Thyroid gland (tissue), 4 donors: ENCODE measurements around the gene CACNA2D3.

ENCODE experiments used
- POLR2A ChIP-seq, 2 donors: fragments of 450-650 bp; IDR thresholded peaks; one replicate each; pipeline ENCODE4 v1.6.1; 2017; ENCODE audit warnings: antibody characterized with exemption in 2 of 2, mild to moderate bottlenecking in 2 of 2, moderate library complexity in 1 of 2
- TF ChIP-seq, protein P1 (sequence below), 6 experiments: fragments of 200-600 bp in 3 of 6; fragments of 450-650 bp in 3 of 6; sonication (generic) in 3 of 6; IDR thresholded peaks; one replicate each; pipeline ENCODE4 v1.5.1; 2016 to 2019; ENCODE audit warnings: antibody characterized with exemption in 6 of 6, mild to moderate bottlenecking in 2 of 6, inconsistent platforms in 1 of 6, moderate library complexity in 1 of 6

DNA sequence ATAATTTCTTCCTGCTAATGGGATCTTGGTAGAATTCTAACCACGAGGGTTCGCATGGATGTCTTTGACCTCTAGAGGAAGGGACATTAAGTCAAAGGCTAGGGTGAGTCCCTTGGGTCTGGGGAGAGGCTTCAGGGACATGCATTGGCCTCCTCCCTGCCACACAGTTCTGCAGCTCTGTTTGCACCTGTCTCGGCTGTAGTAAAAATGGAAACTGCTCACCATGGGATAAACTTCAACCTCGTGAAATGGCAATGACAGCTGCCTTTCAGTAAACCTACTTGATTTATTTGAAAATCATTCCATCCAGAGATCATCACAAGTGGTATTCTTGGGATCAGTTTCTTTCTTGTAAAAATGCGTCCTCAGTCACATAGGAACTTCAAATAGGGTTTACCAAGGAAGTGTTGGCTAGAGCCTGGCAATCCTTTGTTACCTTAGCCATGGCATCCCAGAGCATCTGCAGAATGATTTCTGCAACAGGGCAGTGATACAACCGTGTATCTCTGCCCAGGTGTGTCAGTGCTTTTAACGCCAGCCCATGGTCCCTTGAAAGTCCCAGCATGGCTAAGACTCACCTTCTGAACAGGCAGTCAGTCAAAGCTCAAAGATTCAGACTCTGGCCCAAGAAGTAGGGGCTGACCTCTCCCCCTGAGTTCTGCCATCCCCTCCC lies 819.5 kb downstream of the CACNA2D3 start:
- TF ChIP-seq, protein P1, sequence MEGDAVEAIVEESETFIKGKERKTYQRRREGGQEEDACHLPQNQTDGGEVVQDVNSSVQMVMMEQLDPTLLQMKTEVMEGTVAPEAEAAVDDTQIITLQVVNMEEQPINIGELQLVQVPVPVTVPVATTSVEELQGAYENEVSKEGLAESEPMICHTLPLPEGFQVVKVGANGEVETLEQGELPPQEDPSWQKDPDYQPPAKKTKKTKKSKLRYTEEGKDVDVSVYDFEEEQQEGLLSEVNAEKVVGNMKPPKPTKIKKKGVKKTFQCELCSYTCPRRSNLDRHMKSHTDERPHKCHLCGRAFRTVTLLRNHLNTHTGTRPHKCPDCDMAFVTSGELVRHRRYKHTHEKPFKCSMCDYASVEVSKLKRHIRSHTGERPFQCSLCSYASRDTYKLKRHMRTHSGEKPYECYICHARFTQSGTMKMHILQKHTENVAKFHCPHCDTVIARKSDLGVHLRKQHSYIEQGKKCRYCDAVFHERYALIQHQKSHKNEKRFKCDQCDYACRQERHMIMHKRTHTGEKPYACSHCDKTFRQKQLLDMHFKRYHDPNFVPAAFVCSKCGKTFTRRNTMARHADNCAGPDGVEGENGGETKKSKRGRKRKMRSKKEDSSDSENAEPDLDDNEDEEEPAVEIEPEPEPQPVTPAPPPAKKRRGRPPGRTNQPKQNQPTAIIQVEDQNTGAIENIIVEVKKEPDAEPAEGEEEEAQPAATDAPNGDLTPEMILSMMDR (IDR thresholded peaks at IDR 0.05), result no peak
- no peak for TF ChIP-seq POLR2A (IDR thresholded peaks at IDR 0.05)
